NOMO-1 treated with dmso at 0.1 percent for 144 hours (cell line): ENCODE data around the gene MARCHF5.
"Not testable (repeated sequence)": the region's sequence is repeated elsewhere in the genome, so short reads cannot be mapped to it uniquely, and the experiment has no call there.

Experiments
- DNase-seq: peaks from one replicate; lab custom pipeline; 2025; ENCODE audit not compliant: unreplicated experiment; lab: John Stamatoyannopoulos, UW

MARCHF5 gene

GRCh38 chr10:92304061-92304460, 13.1 kb downstream of the MARCHF5 start:
- no peak for DNase-seq

GRCh38 chr10:92305133-92306072, 14.4 kb downstream of the MARCHF5 start:
- no peak for DNase-seq

- no peak for DNase-seq
Observed at GRCh38 chr10:92309272-92309671, 18.3 kb downstream of the MARCHF5 start.

- DNase-seq: no peak
Observed at GRCh38 chr10:92313750-92314149, 22.8 kb downstream of the MARCHF5 start.

GRCh38 chr10:92316610-92317009, 25.6 kb downstream of the MARCHF5 start:
- no peak for DNase-seq

- DNase-seq: no peak
Observed at GRCh38 chr10:92323079-92323478, 32.1 kb downstream of the MARCHF5 start.

GRCh38 chr10:92327445-92328433, 36.8 kb downstream of the MARCHF5 start:
- DNase-seq: no peak

- DNase-seq: no peak
Observed at GRCh38 chr10:92328993-92329392, 38.0 kb downstream of the MARCHF5 start.

- not testable (repeated sequence) for DNase-seq
Observed at GRCh38 chr10:92329927-92330326, 39.0 kb downstream of the MARCHF5 start.

GRCh38 chr10:92342796-92343195, 51.8 kb downstream of the MARCHF5 start:
- no peak for DNase-seq

- not testable (repeated sequence) for DNase-seq
Observed at GRCh38 chr10:92345575-92345974, 54.6 kb downstream of the MARCHF5 start.

GRCh38 chr10:92347035-92347676, 56.2 kb downstream of the MARCHF5 start:
- DNase-seq: not testable (repeated sequence)

GRCh38 chr10:92350411-92350810, 59.4 kb downstream of the MARCHF5 start:
- DNase-seq: no peak

GRCh38 chr10:92354587-92354986, 63.6 kb downstream of the MARCHF5 start:
- DNase-seq: no peak

- DNase-seq: no peak
Observed at GRCh38 chr10:92356041-92356440, 65.1 kb downstream of the MARCHF5 start.

GRCh38 chr10:92363498-92363897, 72.5 kb downstream of the MARCHF5 start:
- no peak for DNase-seq

- no peak for DNase-seq
Observed at GRCh38 chr10:92366412-92367021, 75.5 kb downstream of the MARCHF5 start.

- DNase-seq: no peak
Observed at GRCh38 chr10:92377962-92378361, 87.0 kb downstream of the MARCHF5 start.

GRCh38 chr10:92381543-92381954, 90.6 kb downstream of the MARCHF5 start:
- DNase-seq: no peak

- DNase-seq: no peak
Observed at GRCh38 chr10:92382631-92383030, 91.7 kb downstream of the MARCHF5 start.

GRCh38 chr10:92384741-92385140, 93.8 kb downstream of the MARCHF5 start:
- DNase-seq: no peak
